ENCODE results near the gene ANKRD1. TPM values are rescaled to one million over a fixed set of nuclear protein-coding genes. Genes with fewer than 3 reads are reported as not detected.

ANKRD1 gene
- polyA plus RNA-seq (ENCODE audit: low read depth in 6 of 6): not detected

- DNase-seq (no peak), ATAC-seq (ENCODE audit: low read depth in 2 of 2) (no peak)
- H3K27ac Mint-ChIP-seq: peak within 1 kb of the TSS in 2 of 6 donors; percentile 28 to 60
- no peaks in the 10 kb centered on the region for H3K4me1 Mint-ChIP-seq
- no peak within 1 kb of the TSS for H3K4me3 Mint-ChIP-seq
- no peaks in the 10 kb centered on the region for H3K36me3 Mint-ChIP-seq
- H3K27me3 Mint-ChIP-seq: peaks cover 0 to 4% (median 0%) of the 10 kb centered on the region in 3 donors
- no peaks in the 10 kb centered on the region for H3K9me3 Mint-ChIP-seq
Observed at GRCh38 chr10:90920986-90921666, at the start of gene ANKRD1. Gene ANKRD1, minus strand, starts transcription at chr10:90921087. Its CDS starts 60 bp downstream, at chr10:90921027.

GRCh38 chr10:90969947-90970673 lies 49.2 kb upstream of the ANKRD1 start:
- H3K4me3 Mint-ChIP-seq: no peak overlapping the region
- no peaks in the 10 kb centered on the region for H3K27me3 Mint-ChIP-seq
- no peak for DNase-seq
- peaks cover 0 to 3% (median 0%) of the 10 kb centered on the region in 3 donors for H3K4me1 Mint-ChIP-seq
- H3K36me3 Mint-ChIP-seq: peaks cover 0 to 5% of the 10 kb centered on the region in 2 donors
- ATAC-seq (ENCODE audit: low read depth in 2 of 2): no peak
- peak overlapping the region in 1 of 6 donors; percentile 58 for H3K27ac Mint-ChIP-seq
- H3K9me3 Mint-ChIP-seq: peaks cover 4 to 9% (median 7%) of the 10 kb centered on the region in 7 donors

- H3K4me3 Mint-ChIP-seq: no peak overlapping the region
- peaks cover 0 to 4% (median 0%) of the 10 kb centered on the region in 7 donors for H3K9me3 Mint-ChIP-seq
- ATAC-seq (ENCODE audit: low read depth in 2 of 2): no peak
- no peaks in the 10 kb centered on the region for H3K27me3 Mint-ChIP-seq
- no peaks in the 10 kb centered on the region for H3K36me3 Mint-ChIP-seq
- H3K27ac Mint-ChIP-seq: no peak overlapping the region
- DNase-seq: no peak
- peaks cover 0 to 3% (median 0%) of the 10 kb centered on the region in 3 donors for H3K4me1 Mint-ChIP-seq
Observed at GRCh38 chr10:90969121-90969534, 48.2 kb upstream of the ANKRD1 start.

GRCh38 chr10:90968328-90969081 lies 47.6 kb upstream of the ANKRD1 start:
- Mint-ChIP-seq H3K27ac (no peak overlapping the region), H3K27me3 (no peaks in the 10 kb centered on the region), H3K36me3 (no peaks in the 10 kb centered on the region), H3K4me1 (peaks cover 0 to 3% (median 0%) of the 10 kb centered on the region in 3 donors), H3K9me3 (peaks cover 0 to 4% (median 0%) of the 10 kb centered on the region in 7 donors), H3K4me3 (no peak overlapping the region)
- ATAC-seq (ENCODE audit: low read depth in 2 of 2): no peak
- DNase-seq: no peak

GRCh38 chr10:90967865-90968264 lies 47.0 kb upstream of the ANKRD1 start:
- DNase-seq: no peak
- Mint-ChIP-seq H3K9me3 (peaks cover 0 to 4% (median 0%) of the 10 kb centered on the region in 7 donors), H3K4me3 (no peak overlapping the region), H3K27ac (no peak overlapping the region), H3K36me3 (no peaks in the 10 kb centered on the region), H3K27me3 (no peaks in the 10 kb centered on the region), H3K4me1 (peaks cover 0 to 3% (median 0%) of the 10 kb centered on the region in 3 donors)
- ATAC-seq (ENCODE audit: low read depth in 2 of 2): no peak

GRCh38 chr10:90966146-90966545 lies 45.3 kb upstream of the ANKRD1 start:
- no peaks in the 10 kb centered on the region for H3K27me3 Mint-ChIP-seq
- no peaks in the 10 kb centered on the region for H3K36me3 Mint-ChIP-seq
- DNase-seq (no peak), ATAC-seq (ENCODE audit: low read depth in 2 of 2) (no peak)
- H3K4me3 Mint-ChIP-seq: no peak overlapping the region
- no peak overlapping the region for H3K27ac Mint-ChIP-seq
- H3K9me3 Mint-ChIP-seq: peaks cover 0 to 4% (median 0%) of the 10 kb centered on the region in 7 donors
- peaks cover 0 to 3% (median 0%) of the 10 kb centered on the region in 3 donors for H3K4me1 Mint-ChIP-seq

GRCh38 chr10:90965720-90966119 lies 44.8 kb upstream of the ANKRD1 start:
- H3K4me1 Mint-ChIP-seq: peaks cover 0 to under 1% (median 0%) of the 10 kb centered on the region in 3 donors
- DNase-seq (no peak), ATAC-seq (ENCODE audit: low read depth in 2 of 2) (no peak)
- H3K9me3 Mint-ChIP-seq: peaks cover 0 to under 1% (median 0%) of the 10 kb centered on the region in 7 donors
- no peaks in the 10 kb centered on the region for H3K36me3 Mint-ChIP-seq
- no peak overlapping the region for H3K4me3 Mint-ChIP-seq
- H3K27me3 Mint-ChIP-seq: no peaks in the 10 kb centered on the region
- H3K27ac Mint-ChIP-seq: no peak overlapping the region

GRCh38 chr10:90964781-90965465 lies 44.0 kb upstream of the ANKRD1 start:
- no peak for DNase-seq
- no peaks in the 10 kb centered on the region for H3K4me1 Mint-ChIP-seq
- no peak overlapping the region for H3K4me3 Mint-ChIP-seq
- H3K36me3 Mint-ChIP-seq: no peaks in the 10 kb centered on the region
- ATAC-seq (ENCODE audit: low read depth in 2 of 2): no peak
- no peaks in the 10 kb centered on the region for H3K9me3 Mint-ChIP-seq
- H3K27ac Mint-ChIP-seq: no peak overlapping the region
- H3K27me3 Mint-ChIP-seq: no peaks in the 10 kb centered on the region

- Mint-ChIP-seq H3K27ac (no peak overlapping the region), H3K27me3 (no peaks in the 10 kb centered on the region), H3K4me1 (no peaks in the 10 kb centered on the region), H3K36me3 (no peaks in the 10 kb centered on the region), H3K9me3 (no peaks in the 10 kb centered on the region), H3K4me3 (no peak overlapping the region)
- no peak for DNase-seq
- no peak for ATAC-seq (ENCODE audit: low read depth in 2 of 2)
Observed at GRCh38 chr10:90963331-90963730, 42.4 kb upstream of the ANKRD1 start.

GRCh38 chr10:90960355-90960814 lies 39.5 kb upstream of the ANKRD1 start:
- Mint-ChIP-seq H3K27me3 (no peaks in the 10 kb centered on the region), H3K4me3 (no peak overlapping the region), H3K27ac (no peak overlapping the region), H3K9me3 (no peaks in the 10 kb centered on the region), H3K36me3 (no peaks in the 10 kb centered on the region), H3K4me1 (no peaks in the 10 kb centered on the region)
- DNase-seq: no peak
- no peak for ATAC-seq (ENCODE audit: low read depth in 2 of 2)

GRCh38 chr10:90959826-90960225 lies 38.9 kb upstream of the ANKRD1 start:
- Mint-ChIP-seq H3K9me3 (no peaks in the 10 kb centered on the region), H3K4me1 (no peaks in the 10 kb centered on the region), H3K4me3 (no peak overlapping the region), H3K36me3 (no peaks in the 10 kb centered on the region), H3K27me3 (no peaks in the 10 kb centered on the region), H3K27ac (no peak overlapping the region)
- ATAC-seq (ENCODE audit: low read depth in 2 of 2) (no peak), DNase-seq (no peak)

- Mint-ChIP-seq H3K4me1 (no peaks in the 10 kb centered on the region), H3K36me3 (no peaks in the 10 kb centered on the region), H3K4me3 (no peak overlapping the region), H3K27ac (no peak overlapping the region), H3K9me3 (peaks cover 0 to 3% (median 0%) of the 10 kb centered on the region in 7 donors), H3K27me3 (no peaks in the 10 kb centered on the region)
- ATAC-seq (ENCODE audit: low read depth in 2 of 2) (no peak), DNase-seq (no peak)
Observed at GRCh38 chr10:90958781-90959180, 37.9 kb upstream of the ANKRD1 start.

Measured in naive B cell (primary cell).